Type B pancreatic cell (in vitro differentiated cells): ENCODE measurements around the gene ARHGAP9. TPM values are rescaled to one million over a fixed set of nuclear protein-coding genes. Genes with fewer than 3 reads are reported as not detected.
"Not testable (repeated sequence)": the region's sequence is repeated elsewhere in the genome, so short reads cannot be mapped to it uniquely, and the experiment has no call there.

ENCODE experiments used
- DNase-seq: peaks from one replicate; pipeline ENCODE4 v3.0.0; 2021; ENCODE audit warnings: mixed read lengths; ENCODE audit not compliant: unreplicated experiment; ENCODE audit errors: extremely low spot score
- H3K27ac Mint-ChIP-seq: 2 replicates; pipeline ENCODE4 v1.8.0; 2021; ENCODE audit warnings: mild to moderate bottlenecking, mixed read lengths
- H3K27me3 Mint-ChIP-seq: 2 replicates; pipeline ENCODE4 v1.8.0; 2021; ENCODE audit warnings: mixed read lengths
- H3K36me3 Mint-ChIP-seq: 2 replicates; pipeline ENCODE4 v1.8.0; 2021; ENCODE audit warnings: mixed read lengths
- H3K4me1 Mint-ChIP-seq: one replicate; pipeline ENCODE4 v1.8.0; 2021; ENCODE audit warnings: mixed read lengths; ENCODE audit not compliant: unreplicated experiment
- H3K4me3 Mint-ChIP-seq: 2 replicates; pipeline ENCODE4 v1.8.0; 2021; ENCODE audit warnings: mild to moderate bottlenecking, mixed read lengths
- H3K9me3 Mint-ChIP-seq: 2 replicates; pipeline ENCODE4 v1.8.0; 2021; ENCODE audit warnings: mixed read lengths
- total RNA-seq: library from RNA; stranded (reverse); gene quantifications from 2 replicates; pipeline ENCODE4 v1.2.1, GENCODE V29; 2021; ENCODE audit warnings: low replicate concordance
- TF ChIP-seq, protein P1 (sequence below): fragments of 200-600 bp; sonication (generic); conservative IDR thresholded peaks from 2 replicates; pipeline ENCODE4 v1.5.0; 2021; ENCODE audit warnings: antibody characterized with exemption, mild to moderate bottlenecking

The ARHGAP9 gene
- total RNA-seq, 1 donor from 2014 or later: 1.8 TPM

DNA sequence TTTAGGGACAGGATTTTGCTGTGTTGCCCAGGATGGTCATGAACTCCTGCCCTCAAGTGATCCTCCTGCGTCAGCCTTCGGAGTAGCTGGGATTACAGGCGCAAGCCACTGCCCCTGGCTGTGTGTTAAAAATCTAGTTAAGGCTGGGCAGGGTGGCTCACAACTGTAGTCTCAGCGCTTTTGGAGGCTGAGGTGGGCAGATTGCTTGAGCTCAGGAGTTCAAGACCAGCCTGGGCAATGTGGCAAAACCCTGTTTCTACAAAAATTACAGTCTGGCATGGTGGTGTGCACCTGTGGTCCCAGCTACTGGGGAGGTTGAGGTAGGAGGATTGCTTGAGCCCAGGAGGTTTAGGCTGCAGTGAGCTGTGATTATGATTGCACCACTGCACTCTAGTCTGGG lies 31.5 kb upstream of the ARHGAP9 start:
- Mint-ChIP-seq H3K9me3 (no peaks in the 10 kb centered on the region), H3K36me3 (peaks cover 32% of the 10 kb centered on the region)
- TF ChIP-seq, protein P1, sequence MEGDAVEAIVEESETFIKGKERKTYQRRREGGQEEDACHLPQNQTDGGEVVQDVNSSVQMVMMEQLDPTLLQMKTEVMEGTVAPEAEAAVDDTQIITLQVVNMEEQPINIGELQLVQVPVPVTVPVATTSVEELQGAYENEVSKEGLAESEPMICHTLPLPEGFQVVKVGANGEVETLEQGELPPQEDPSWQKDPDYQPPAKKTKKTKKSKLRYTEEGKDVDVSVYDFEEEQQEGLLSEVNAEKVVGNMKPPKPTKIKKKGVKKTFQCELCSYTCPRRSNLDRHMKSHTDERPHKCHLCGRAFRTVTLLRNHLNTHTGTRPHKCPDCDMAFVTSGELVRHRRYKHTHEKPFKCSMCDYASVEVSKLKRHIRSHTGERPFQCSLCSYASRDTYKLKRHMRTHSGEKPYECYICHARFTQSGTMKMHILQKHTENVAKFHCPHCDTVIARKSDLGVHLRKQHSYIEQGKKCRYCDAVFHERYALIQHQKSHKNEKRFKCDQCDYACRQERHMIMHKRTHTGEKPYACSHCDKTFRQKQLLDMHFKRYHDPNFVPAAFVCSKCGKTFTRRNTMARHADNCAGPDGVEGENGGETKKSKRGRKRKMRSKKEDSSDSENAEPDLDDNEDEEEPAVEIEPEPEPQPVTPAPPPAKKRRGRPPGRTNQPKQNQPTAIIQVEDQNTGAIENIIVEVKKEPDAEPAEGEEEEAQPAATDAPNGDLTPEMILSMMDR: no peak

DNA sequence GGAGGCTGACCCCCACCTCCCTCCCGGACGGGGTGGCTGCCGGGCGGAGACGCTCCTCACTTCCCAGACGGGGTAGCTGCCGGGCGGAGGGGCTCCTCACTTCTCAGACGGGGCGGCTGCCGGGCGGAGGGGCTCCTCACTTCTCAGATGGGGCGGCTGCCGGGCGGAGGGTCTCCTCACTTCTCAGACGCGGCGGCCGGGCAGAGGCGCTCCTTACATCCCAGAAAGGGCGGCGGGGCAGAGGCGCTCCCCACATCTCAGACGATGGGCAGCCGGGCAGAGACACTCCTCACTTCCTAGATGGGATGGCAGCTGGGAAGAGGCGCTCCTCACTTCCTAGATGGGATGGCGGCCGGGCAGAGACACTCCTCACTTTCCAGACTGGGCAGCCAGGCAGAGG lies 28.1 kb upstream of the ARHGAP9 start:
- H3K9me3 Mint-ChIP-seq, H3K4me1 Mint-ChIP-seq, DNase-seq, H3K4me3 Mint-ChIP-seq, H3K27me3 Mint-ChIP-seq, H3K27ac Mint-ChIP-seq: not testable (repeated sequence)
- peaks cover 26% of the 10 kb centered on the region for H3K36me3 Mint-ChIP-seq

More for the DNA sequence above, 31.5 kb upstream of the ARHGAP9 start:
- H3K27me3 Mint-ChIP-seq: no peaks in the 10 kb centered on the region
- H3K4me1 Mint-ChIP-seq: no peaks in the 10 kb centered on the region
- H3K27ac Mint-ChIP-seq: no peak overlapping the region
- no peak overlapping the region for H3K4me3 Mint-ChIP-seq
- DNase-seq: no peak

- not testable (repeated sequence) for H3K4me3 Mint-ChIP-seq, DNase-seq, H3K27ac Mint-ChIP-seq, H3K27me3 Mint-ChIP-seq, H3K4me1 Mint-ChIP-seq, H3K9me3 Mint-ChIP-seq
- H3K36me3 Mint-ChIP-seq: peaks cover 22% of the 10 kb centered on the region
These were observed 26.9 kb upstream of the ARHGAP9 start for GRCh38 chr12:57506541-57506940.

GRCh38 chr12:57502311-57502969 lies 22.8 kb upstream of the ARHGAP9 start:
- H3K36me3 Mint-ChIP-seq: peaks cover 36% of the 10 kb centered on the region
- not testable (repeated sequence) for DNase-seq, H3K4me3 Mint-ChIP-seq, H3K9me3 Mint-ChIP-seq, H3K27ac Mint-ChIP-seq, H3K4me1 Mint-ChIP-seq, H3K27me3 Mint-ChIP-seq

DNA sequence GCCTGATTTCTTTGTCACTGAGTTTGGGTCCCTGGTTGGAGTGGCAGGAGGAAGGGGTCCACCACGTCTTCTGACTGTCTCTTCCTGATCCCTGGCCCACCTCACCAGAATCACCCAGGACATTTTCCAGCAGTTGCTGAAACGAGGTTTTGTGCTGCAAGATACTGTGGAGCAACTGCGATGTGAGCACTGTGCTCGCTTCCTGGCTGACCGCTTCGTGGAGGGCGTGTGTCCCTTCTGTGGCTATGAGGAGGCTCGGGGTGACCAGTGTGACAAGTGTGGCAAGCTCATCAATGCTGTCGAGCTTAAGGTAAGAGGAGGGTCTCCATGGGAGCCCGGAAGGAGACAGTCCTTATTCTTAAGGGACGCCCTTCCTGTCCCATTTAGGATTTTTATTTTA lies 20.5 kb upstream of the ARHGAP9 start:
- no peak overlapping the region for H3K4me3 Mint-ChIP-seq
- H3K9me3 Mint-ChIP-seq: no peaks in the 10 kb centered on the region
- no peaks in the 10 kb centered on the region for H3K27me3 Mint-ChIP-seq
- no peak overlapping the region for H3K27ac Mint-ChIP-seq
- H3K4me1 Mint-ChIP-seq: no peaks in the 10 kb centered on the region
- no peak for DNase-seq
- peaks cover 44% of the 10 kb centered on the region for H3K36me3 Mint-ChIP-seq
- TF ChIP-seq, protein P1: no peak

DNA sequence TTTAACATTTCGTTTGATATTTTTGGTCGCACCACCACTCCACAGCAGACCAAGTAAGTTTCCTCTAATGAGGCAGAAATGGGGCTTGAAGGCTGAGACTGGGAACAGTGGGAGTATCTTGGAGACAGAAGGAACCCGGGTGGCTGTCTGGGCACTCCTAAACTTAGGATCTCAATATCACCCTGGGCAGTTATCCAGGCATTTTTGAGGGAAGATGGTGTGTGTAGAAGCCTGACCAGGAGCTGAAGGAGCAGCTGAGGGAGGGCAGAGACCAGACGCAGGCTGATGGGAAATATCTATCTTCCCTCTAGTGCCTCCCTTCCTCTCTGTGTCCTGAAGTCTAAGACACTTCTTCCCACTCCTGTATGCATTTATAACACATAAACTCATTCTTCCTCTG lies 18.9 kb upstream of the ARHGAP9 start:
- TF ChIP-seq, protein P1: no peak
- no peaks in the 10 kb centered on the region for H3K9me3 Mint-ChIP-seq
- DNase-seq: no peak
- no peak overlapping the region for H3K4me3 Mint-ChIP-seq
- H3K36me3 Mint-ChIP-seq: peaks cover 37% of the 10 kb centered on the region
- H3K27me3 Mint-ChIP-seq: no peaks in the 10 kb centered on the region
- no peaks in the 10 kb centered on the region for H3K4me1 Mint-ChIP-seq
- H3K27ac Mint-ChIP-seq: no peak overlapping the region

DNA sequence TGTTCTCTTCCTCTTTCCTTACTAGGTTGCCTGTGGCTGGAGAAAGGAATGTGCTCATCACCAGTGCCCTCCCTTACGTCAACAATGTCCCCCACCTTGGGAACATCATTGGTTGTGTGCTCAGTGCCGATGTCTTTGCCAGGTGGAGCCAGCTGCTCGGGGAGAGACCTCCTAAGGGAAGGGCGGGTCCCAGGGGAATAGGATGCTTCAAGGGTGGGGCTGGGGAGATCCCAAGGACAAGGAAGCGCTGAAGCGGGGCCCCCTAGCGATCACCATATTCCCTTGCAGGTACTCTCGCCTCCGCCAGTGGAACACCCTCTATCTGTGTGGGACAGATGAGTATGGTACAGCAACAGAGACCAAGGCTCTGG lies 18.5 kb upstream of the ARHGAP9 start:
- Mint-ChIP-seq H3K27ac (no peak overlapping the region), H3K4me1 (no peaks in the 10 kb centered on the region), H3K9me3 (no peaks in the 10 kb centered on the region), H3K27me3 (no peaks in the 10 kb centered on the region), H3K4me3 (no peak overlapping the region), H3K36me3 (peaks cover 37% of the 10 kb centered on the region)
- TF ChIP-seq, protein P1: no peak
- DNase-seq: no peak
